Caco-2 (cell line): ENCODE results near the gene BABAM2. TPM values are rescaled to one million over a fixed set of nuclear protein-coding genes. Genes with fewer than 3 reads are reported as not detected.
"Not testable (repeated sequence)": the region's sequence is repeated elsewhere in the genome, so short reads cannot be mapped to it uniquely, and the experiment has no call there.

Experiments used
- BruUV-seq: library from RNA; stranded (reverse); fragments of 400-500 nt; replicated peaks from 2 replicates; lab custom pipeline; 2021; lab: Mats Ljungman, UMichigan
- CTCF ChIA-PET: fragments of 300-600 bp; sonication (Branson Sonifier 250); formaldehyde crosslinking; loops from one replicate; lab custom pipeline; 2022; ENCODE audit warnings: antibody characterized with exemption; lab: Charles Lee
- POLR2A ChIA-PET: fragments of 300-600 bp; sonication (Branson Sonifier 250); formaldehyde crosslinking; loops from one replicate; lab custom pipeline; 2022; ENCODE audit warnings: antibody characterized with exemption; lab: Charles Lee
- DNase-seq, 2 experiments: peaks; one replicate each; pipeline versions ENCODE4 v3.0.0 to v3.0.0-alpha.2; 2020 to 2022
- H3K27me3 ChIP-seq: replicated peaks from 2 replicates; pipeline ENCODE4 v1.6.0; 2011; ENCODE audit warnings: low read length; ENCODE audit not compliant: control insufficient read depth, insufficient read depth
- H3K36me3 ChIP-seq: 2 replicates; pipeline ENCODE4 v1.5.1; 2011; ENCODE audit warnings: low read length; ENCODE audit not compliant: control insufficient read depth, insufficient read depth
- H3K4me1 ChIP-seq: fragments of 250-450 bp; sonication (Bioruptor Pico); 2 replicates; pipeline ENCODE4 v1.5.1; 2020; ENCODE audit warnings: mild to moderate bottlenecking
- H3K4me3 ChIP-seq: 2 replicates; pipeline ENCODE4 v1.5.1; 2011; ENCODE audit warnings: low read depth, mild to moderate bottlenecking, control low read depth, low read length
- H3K9me3 ChIP-seq: fragments of 250-450 bp; sonication (Bioruptor Pico); 2 replicates; pipeline ENCODE4 v1.5.1; 2020; ENCODE audit warnings: mild to moderate bottlenecking, moderate library complexity
- H3K27ac Mint-ChIP-seq: one replicate; pipeline ENCODE4 v1.8.0; 2022; ENCODE audit warnings: mixed read lengths; ENCODE audit not compliant: unreplicated experiment
- H3K27me3 Mint-ChIP-seq: one replicate; pipeline ENCODE4 v1.8.0; 2022; ENCODE audit warnings: mixed read lengths; ENCODE audit not compliant: insufficient read depth, unreplicated experiment
- H3K36me3 Mint-ChIP-seq: one replicate; pipeline ENCODE4 v1.8.0; 2022; ENCODE audit warnings: mild to moderate bottlenecking, mixed read lengths; ENCODE audit not compliant: insufficient read depth, unreplicated experiment
- H3K4me1 Mint-ChIP-seq: one replicate; pipeline ENCODE4 v1.8.0; 2022; ENCODE audit warnings: low read depth, mixed read lengths; ENCODE audit not compliant: unreplicated experiment
- H3K4me3 Mint-ChIP-seq: one replicate; pipeline ENCODE4 v1.8.0; 2022; ENCODE audit warnings: mild to moderate bottlenecking, moderate library complexity, mixed read lengths; ENCODE audit not compliant: unreplicated experiment
- H3K9me3 Mint-ChIP-seq: one replicate; pipeline ENCODE4 v1.8.0; 2022; ENCODE audit warnings: mixed read lengths; ENCODE audit not compliant: unreplicated experiment
- CTCF ChIP-seq, 2 experiments: fragments of 200-600 bp in 1 of 2; IDR thresholded peaks; 1 replicate in 1 of 2; 2 replicates in 1 of 2; pipeline versions ENCODE4 v1.5.1 to v1.8.0; 2011 to 2022; ENCODE audit warnings: antibody characterized with exemption in 1 of 2, control low read depth in 1 of 2, inconsistent platforms in 1 of 2, low read depth in 1 of 2, low read length in 1 of 2, mild to moderate bottlenecking in 1 of 2, moderate library complexity in 1 of 2; ENCODE audit not compliant: insufficient read depth in 1 of 2, severe bottlenecking in 1 of 2, unreplicated experiment in 1 of 2
- intact Hi-C: fragments of 100-400 bp; cut with micrococcal nuclease; formaldehyde crosslinking; loops from one replicate; pipeline ENCODE4 v1.10.0; 2022; ENCODE audit not compliant: unreplicated experiment
- total RNA-seq: library from RNA; stranded (reverse); gene quantifications from 2 replicates; pipeline ENCODE4 v1.2.3, GENCODE V29; 2022

Gene BABAM2
- total RNA-seq, 1 experiment from 2014 or later, result 57.3 TPM

- intact Hi-C loops, result no loop called here
These were observed 11.7 kb upstream of the BABAM2 start for GRCh38 chr2:27878825-27879224.

DNA sequence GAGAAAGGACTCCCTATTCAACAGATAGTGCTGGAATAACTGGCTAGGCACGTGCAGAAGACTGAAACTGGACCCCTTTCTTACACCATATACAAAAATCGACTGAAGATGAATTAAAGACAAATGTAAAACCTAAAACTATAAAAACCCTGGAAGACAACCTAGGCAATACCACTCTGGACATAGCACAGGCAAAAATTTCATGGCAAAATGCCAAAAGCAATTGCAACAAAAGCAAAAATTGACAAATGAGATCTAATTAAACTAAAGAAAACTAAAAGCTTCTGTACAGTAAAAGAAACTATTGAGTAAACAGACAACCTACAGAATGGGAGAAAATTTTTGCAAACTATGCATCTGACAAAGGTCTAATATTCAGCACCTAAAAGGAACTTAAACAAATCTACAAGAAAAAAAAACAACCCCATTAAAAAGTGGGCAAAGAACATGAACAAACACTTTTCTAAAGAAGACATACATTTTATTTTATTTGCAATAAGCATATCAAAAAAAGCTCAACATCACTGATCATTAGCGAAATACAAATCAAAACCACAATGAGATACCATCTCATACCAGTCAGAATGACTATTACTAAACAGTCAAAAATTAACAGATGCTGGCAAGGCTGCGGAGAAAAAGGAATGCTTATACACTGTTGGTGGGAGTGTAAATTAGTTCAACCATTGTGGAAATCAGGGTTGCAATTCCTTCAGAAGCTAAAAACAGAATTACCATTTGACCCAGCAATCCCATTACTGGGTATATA lies 8.5 kb upstream of the BABAM2 start:
- not testable (repeated sequence) for BruUV-seq

More at GRCh38 chr2:27878825-27879224, 11.7 kb upstream of the BABAM2 start:
- H3K4me1 Mint-ChIP-seq, result peaks cover 7% of the 10 kb centered on the region
- peaks cover 36% of the 10 kb centered on the region for H3K9me3 Mint-ChIP-seq
- Histone ChIP-seq H3K4me3 (no peak overlapping the region), H3K4me1 (no peaks in the 10 kb centered on the region), H3K36me3 (no peaks in the 10 kb centered on the region), H3K9me3 (0 out of 2 replicates have a peak, but pooled peaks cover 9% of the 10 kb centered on the region), H3K27me3 (no peaks in the 10 kb centered on the region)
- TF ChIP-seq CTCF (IDR thresholded peaks at IDR 0.05; ENCODE audit: insufficient read depth in 1 of 2, low read depth in 1 of 2, low read length in 1 of 2, severe bottlenecking in 1 of 2, unreplicated experiment in 1 of 2), result no peak
- ChIA-PET POLR2A (no interaction called here), CTCF (no interaction called here)
- BruUV-seq, result no TSS peak
- DNase-seq, result no peak
- H3K27me3 Mint-ChIP-seq, result no peaks in the 10 kb centered on the region
- H3K27ac Mint-ChIP-seq, result no peak overlapping the region
- no peak overlapping the region for H3K4me3 Mint-ChIP-seq
- no peaks in the 10 kb centered on the region for H3K36me3 Mint-ChIP-seq

DNA sequence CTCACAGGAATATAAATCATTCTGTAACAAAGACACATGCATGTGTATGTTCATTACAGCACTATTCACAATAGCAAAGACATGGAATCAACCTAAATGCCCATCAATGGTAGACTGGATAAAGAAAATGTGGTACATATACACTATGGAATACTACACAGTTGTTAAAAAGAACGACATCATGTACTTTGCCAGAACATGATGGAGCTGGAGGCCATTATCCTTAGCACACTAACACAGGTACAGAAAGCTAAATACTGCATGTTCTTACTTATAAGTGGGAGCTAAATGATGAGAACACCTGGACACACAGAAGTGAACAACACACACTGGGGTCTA lies 8.0 kb upstream of the BABAM2 start:
- H3K4me3 Mint-ChIP-seq, H3K4me1 ChIP-seq, H3K27me3 Mint-ChIP-seq, H3K27ac Mint-ChIP-seq, POLR2A ChIA-PET, H3K36me3 Mint-ChIP-seq, CTCF ChIA-PET, H3K36me3 ChIP-seq, H3K27me3 ChIP-seq, H3K9me3 ChIP-seq, H3K4me1 Mint-ChIP-seq, H3K4me3 ChIP-seq, BruUV-seq, DNase-seq: not testable (repeated sequence)
- intact Hi-C loops, result loop anchor here (10.0 kb wide), 1 partner anchor 78 kb away; no protein-coding TSS in a partner anchor
- peaks cover 26% of the 10 kb centered on the region for H3K9me3 Mint-ChIP-seq

More for the DNA sequence above, 8.5 kb upstream of the BABAM2 start:
- H3K4me1 Mint-ChIP-seq, DNase-seq, H3K9me3 ChIP-seq, H3K27ac Mint-ChIP-seq, H3K4me1 ChIP-seq, POLR2A ChIA-PET, H3K36me3 ChIP-seq, H3K27me3 Mint-ChIP-seq, H3K4me3 Mint-ChIP-seq, H3K27me3 ChIP-seq, H3K4me3 ChIP-seq, CTCF ChIA-PET, H3K36me3 Mint-ChIP-seq: not testable (repeated sequence)
- intact Hi-C loops, result loop anchor here (10.0 kb wide), 1 partner anchor 77 kb away; no protein-coding TSS in a partner anchor
- peaks cover 26% of the 10 kb centered on the region for H3K9me3 Mint-ChIP-seq

DNA sequence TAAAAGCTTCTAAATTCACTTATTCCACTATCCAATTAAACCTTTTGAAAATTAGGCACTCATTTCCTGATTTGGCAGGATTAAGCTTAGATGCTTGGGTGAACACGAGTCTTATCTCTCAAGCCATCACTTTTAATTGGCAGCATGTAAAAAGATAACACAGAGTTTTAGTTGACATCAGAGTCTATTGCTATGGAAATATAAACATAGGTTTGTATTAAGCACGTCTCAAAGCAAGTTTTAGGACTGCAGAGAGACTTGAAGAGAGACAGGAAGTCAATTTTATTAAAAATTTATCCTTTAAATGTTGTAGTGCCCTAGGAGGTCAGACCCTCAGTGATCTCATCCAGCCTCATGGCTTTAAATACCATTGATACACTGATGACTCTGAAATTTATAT lies 5.9 kb upstream of the BABAM2 start:
- no peak overlapping the region for H3K4me3 ChIP-seq
- no peaks in the 10 kb centered on the region for H3K9me3 ChIP-seq
- no peaks in the 10 kb centered on the region for H3K4me1 ChIP-seq
- POLR2A ChIA-PET, result no interaction called here
- BruUV-seq, result no TSS peak
- Mint-ChIP-seq H3K4me1 (no peaks in the 10 kb centered on the region), H3K36me3 (no peaks in the 10 kb centered on the region), H3K27ac (no peak overlapping the region), H3K27me3 (no peaks in the 10 kb centered on the region), H3K9me3 (peaks cover 20% of the 10 kb centered on the region), H3K4me3 (no peak overlapping the region)
- H3K27me3 ChIP-seq, result no peaks in the 10 kb centered on the region
- no peaks in the 10 kb centered on the region for H3K36me3 ChIP-seq
- CTCF ChIA-PET, result no interaction called here
- no peak for DNase-seq
- intact Hi-C loops, result loop anchor here (10.0 kb wide), 1 partner anchor 80 kb away; no protein-coding TSS in a partner anchor
- TF ChIP-seq CTCF (IDR thresholded peaks at IDR 0.05; ENCODE audit: insufficient read depth in 1 of 2, low read depth in 1 of 2, low read length in 1 of 2, severe bottlenecking in 1 of 2, unreplicated experiment in 1 of 2), result no peak
